Astrocyte (in vitro differentiated cells and primary cell): ENCODE results near the gene ZBTB16. TPM values are rescaled to one million over a fixed set of nuclear protein-coding genes. Genes with fewer than 3 reads are reported as not detected.

Source experiments
- DNase-seq: peaks from one replicate; pipeline ENCODE4 v3.0.0-alpha.2; 2010; ENCODE audit warnings: low read depth
- FAIRE-seq: peaks from 2 replicates; lab custom pipeline; 2011; peaks lifted over from hg19 to GRCh38; lab: Jason Lieb, UNC
- H2AFZ ChIP-seq: 2 replicates; pipeline ENCODE4 v1.6.0; 2012; ENCODE audit warnings: low read depth, low read length, inconsistent platforms
- H3K27ac ChIP-seq: 2 replicates; pipeline ENCODE4 v1.5.1; 2011; ENCODE audit warnings: low read depth, low read length, inconsistent platforms
- H3K27me3 ChIP-seq: 2 replicates; pipeline ENCODE4 v1.6.0; 2011; ENCODE audit warnings: low read length, inconsistent platforms; ENCODE audit not compliant: insufficient read depth
- H3K36me3 ChIP-seq: 2 replicates; pipeline ENCODE4 v1.5.1; 2011; ENCODE audit warnings: low read length, inconsistent platforms; ENCODE audit not compliant: insufficient read depth
- H3K4me1 ChIP-seq: 2 replicates; pipeline ENCODE4 v1.5.1; 2011; ENCODE audit warnings: low read length, inconsistent platforms; ENCODE audit not compliant: insufficient read depth
- H3K4me2 ChIP-seq: 2 replicates; pipeline ENCODE4 v1.6.0; 2012; ENCODE audit warnings: low read length, inconsistent platforms
- H3K4me3 ChIP-seq: 2 replicates; pipeline ENCODE4 v1.5.1; 2011; ENCODE audit warnings: low read depth, mild to moderate bottlenecking, low read length, inconsistent platforms; ENCODE audit not compliant: insufficient read depth
- H3K79me2 ChIP-seq: 2 replicates; pipeline ENCODE4 v1.6.0; 2012; ENCODE audit warnings: mild to moderate bottlenecking, low read length, inconsistent platforms; ENCODE audit not compliant: insufficient read depth
- H3K9ac ChIP-seq: 2 replicates; pipeline ENCODE4 v1.6.0; 2012; ENCODE audit warnings: mild to moderate bottlenecking, low read length, inconsistent platforms
- H3K9me3 ChIP-seq: 2 replicates; pipeline ENCODE4 v1.5.1; 2012; ENCODE audit warnings: low read depth, mild to moderate bottlenecking, low read length, inconsistent platforms; ENCODE audit not compliant: insufficient read depth
- H4K20me1 ChIP-seq: 2 replicates; pipeline ENCODE4 v1.6.0; 2012; ENCODE audit warnings: low read length, inconsistent platforms; ENCODE audit not compliant: insufficient read depth
- H3K27ac Mint-ChIP-seq: one replicate; pipeline ENCODE4 v1.8.0; 2021; ENCODE audit warnings: mild to moderate bottlenecking, mixed read lengths; ENCODE audit not compliant: unreplicated experiment
- H3K27me3 Mint-ChIP-seq: one replicate; pipeline ENCODE4 v1.8.0; 2021; ENCODE audit warnings: low read depth, mixed read lengths; ENCODE audit not compliant: unreplicated experiment
- H3K36me3 Mint-ChIP-seq: one replicate; pipeline ENCODE4 v1.8.0; 2021; ENCODE audit warnings: low read depth, mixed read lengths; ENCODE audit not compliant: unreplicated experiment
- H3K4me1 Mint-ChIP-seq: one replicate; pipeline ENCODE4 v1.8.0; 2021; ENCODE audit warnings: low read depth, mixed read lengths; ENCODE audit not compliant: unreplicated experiment
- H3K4me3 Mint-ChIP-seq: one replicate; pipeline ENCODE4 v1.8.0; 2021; ENCODE audit warnings: mild to moderate bottlenecking, moderate library complexity, mixed read lengths; ENCODE audit not compliant: unreplicated experiment
- H3K9me3 Mint-ChIP-seq: one replicate; pipeline ENCODE4 v1.8.0; 2021; ENCODE audit warnings: mild to moderate bottlenecking, mixed read lengths; ENCODE audit not compliant: unreplicated experiment
- EZH2 ChIP-seq: IDR thresholded peaks from 2 replicates; pipeline ENCODE4 v1.6.1; 2012; ENCODE audit warnings: mild to moderate bottlenecking, low read length, inconsistent platforms; ENCODE audit not compliant: insufficient read depth
- total RNA-seq: library from RNA; stranded (reverse); gene quantifications from 2 replicates; pipeline ENCODE4 v1.2.1, GENCODE V29; 2021
- TF ChIP-seq, protein P1 (sequence below): IDR thresholded peaks from 2 replicates; pipeline ENCODE4 v1.5.1; 2011; ENCODE audit warnings: low read depth, mild to moderate bottlenecking, inconsistent platforms, low read length, moderate library complexity; ENCODE audit not compliant: insufficient read depth

The ZBTB16 gene
- total RNA-seq, 1 donor from 2014 or later, result 0.50 TPM

DNA sequence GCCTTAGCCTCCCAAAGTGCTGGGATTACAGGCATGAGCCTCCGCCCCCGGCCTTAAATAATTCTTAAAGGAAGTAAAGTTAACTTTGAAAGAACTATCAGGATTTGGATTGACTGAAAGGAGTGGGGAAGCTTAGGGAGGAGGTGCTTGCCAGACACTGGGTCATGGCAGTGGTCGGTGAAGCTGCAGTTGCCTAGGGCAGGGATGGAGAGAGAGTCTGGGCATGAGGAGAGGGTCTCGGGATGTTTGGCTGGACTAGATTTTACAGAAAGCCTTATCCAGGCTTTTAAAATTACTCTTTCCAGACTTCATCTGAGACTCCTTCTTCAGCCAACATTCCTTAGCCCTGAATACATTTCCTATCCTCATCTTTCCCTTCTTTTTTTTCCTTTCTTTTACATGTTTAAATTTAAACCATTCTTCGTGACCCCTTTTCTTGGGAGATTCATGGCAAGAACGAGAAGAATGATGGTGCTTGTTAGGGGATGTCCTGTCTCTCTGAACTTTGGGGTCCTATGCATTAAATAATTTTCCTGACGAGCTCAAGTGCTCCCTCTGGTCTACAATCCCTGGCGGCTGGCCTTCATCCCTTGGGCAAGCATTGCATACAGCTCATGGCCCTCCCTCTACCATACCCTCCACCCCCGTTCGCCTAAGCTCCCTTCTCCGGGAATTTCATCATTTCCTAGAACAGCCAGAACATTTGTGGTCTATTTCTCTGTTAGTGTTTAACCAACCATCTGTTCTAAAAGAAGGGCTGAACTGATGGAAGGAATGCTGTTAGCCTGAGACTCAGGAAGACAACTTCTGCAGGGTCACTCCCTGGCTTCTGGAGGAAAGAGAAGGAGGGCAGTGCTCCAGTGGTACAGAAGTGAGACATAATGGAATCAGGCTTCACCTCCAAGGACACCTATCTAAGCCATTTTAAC is 236.4 kb downstream of the ZBTB16 start, which contains the start of gene NNMT:
Gene NNMT (plus strand): TSS at position 724 of the 929 bp plus-strand sequence. CDS start 158 bp downstream, at position 882.
- H2AFZ ChIP-seq, result no peak within 1 kb of the TSS
- FAIRE-seq (peak; percentile 62), DNase-seq (peak; percentile 98)
- peaks cover 3% of the 10 kb centered on the region for H4K20me1 ChIP-seq
- peak within 1 kb of the TSS; percentile 100 for H3K27ac Mint-ChIP-seq
- H3K27me3 Mint-ChIP-seq, result no peaks in the 10 kb centered on the region
- peak within 1 kb of the TSS; percentile 86 for H3K4me2 ChIP-seq
- H3K4me3 Mint-ChIP-seq, result peak within 1 kb of the TSS; percentile 93
- peaks cover 1% of the 10 kb centered on the region for H3K9me3 ChIP-seq
- peaks cover 49% of the 10 kb centered on the region for H3K4me1 ChIP-seq
- peaks cover 30% of the 10 kb centered on the region for H3K36me3 Mint-ChIP-seq
- H3K27ac ChIP-seq, result peak within 1 kb of the TSS; percentile 99
- H3K79me2 ChIP-seq, result peaks cover 45% of the 10 kb centered on the region
- H3K36me3 ChIP-seq, result peaks cover 11% of the 10 kb centered on the region
- H3K9ac ChIP-seq, result peak within 1 kb of the TSS; percentile 89
- peak within 1 kb of the TSS; percentile 67 for H3K4me3 ChIP-seq
- no peak for TF ChIP-seq EZH2
- TF ChIP-seq, protein P1, sequence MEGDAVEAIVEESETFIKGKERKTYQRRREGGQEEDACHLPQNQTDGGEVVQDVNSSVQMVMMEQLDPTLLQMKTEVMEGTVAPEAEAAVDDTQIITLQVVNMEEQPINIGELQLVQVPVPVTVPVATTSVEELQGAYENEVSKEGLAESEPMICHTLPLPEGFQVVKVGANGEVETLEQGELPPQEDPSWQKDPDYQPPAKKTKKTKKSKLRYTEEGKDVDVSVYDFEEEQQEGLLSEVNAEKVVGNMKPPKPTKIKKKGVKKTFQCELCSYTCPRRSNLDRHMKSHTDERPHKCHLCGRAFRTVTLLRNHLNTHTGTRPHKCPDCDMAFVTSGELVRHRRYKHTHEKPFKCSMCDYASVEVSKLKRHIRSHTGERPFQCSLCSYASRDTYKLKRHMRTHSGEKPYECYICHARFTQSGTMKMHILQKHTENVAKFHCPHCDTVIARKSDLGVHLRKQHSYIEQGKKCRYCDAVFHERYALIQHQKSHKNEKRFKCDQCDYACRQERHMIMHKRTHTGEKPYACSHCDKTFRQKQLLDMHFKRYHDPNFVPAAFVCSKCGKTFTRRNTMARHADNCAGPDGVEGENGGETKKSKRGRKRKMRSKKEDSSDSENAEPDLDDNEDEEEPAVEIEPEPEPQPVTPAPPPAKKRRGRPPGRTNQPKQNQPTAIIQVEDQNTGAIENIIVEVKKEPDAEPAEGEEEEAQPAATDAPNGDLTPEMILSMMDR, result no peak
- H3K4me1 Mint-ChIP-seq, result peaks cover 50% of the 10 kb centered on the region
- no peaks in the 10 kb centered on the region for H3K27me3 ChIP-seq
- peaks cover 12% of the 10 kb centered on the region for H3K9me3 Mint-ChIP-seq

DNA sequence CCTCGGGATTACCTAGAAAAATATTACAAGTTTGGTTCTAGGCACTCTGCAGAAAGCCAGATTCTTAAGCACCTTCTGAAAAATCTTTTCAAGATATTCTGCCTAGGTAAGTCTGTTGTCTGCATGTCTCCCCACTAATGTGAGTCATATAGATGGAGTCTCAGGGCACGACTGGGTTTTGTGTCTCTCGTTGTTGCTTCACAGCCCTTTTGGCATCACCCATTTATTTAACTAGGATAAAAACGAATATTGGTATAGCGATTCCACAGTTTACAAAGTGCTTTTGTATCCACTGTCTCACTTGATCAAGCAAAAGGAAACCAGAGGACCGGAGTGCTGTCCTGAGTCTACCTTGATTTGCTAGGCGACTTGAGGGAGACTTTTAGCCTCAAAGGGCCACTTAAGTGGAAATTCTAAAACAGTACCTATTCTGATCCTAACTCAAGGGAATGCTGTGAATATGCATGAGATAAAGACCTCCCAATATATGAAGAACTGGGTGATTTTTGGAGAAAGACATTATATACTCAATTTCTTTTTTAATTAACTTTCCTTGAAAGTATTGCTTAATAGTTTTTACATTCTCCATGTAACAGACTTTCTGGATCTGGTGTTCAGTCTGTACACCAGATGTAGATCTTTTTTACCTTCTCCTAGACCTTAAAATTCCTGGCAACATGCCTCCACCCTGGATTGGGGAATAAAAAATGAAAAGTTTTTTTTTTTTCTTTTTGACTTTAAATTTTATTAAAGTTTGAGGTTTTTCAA is 237.3 kb downstream of the ZBTB16 start:
- Mint-ChIP-seq H3K9me3 (peaks cover 19% of the 10 kb centered on the region), H3K27me3 (no peaks in the 10 kb centered on the region), H3K4me3 (peak overlapping the region; percentile 93), H3K4me1 (peaks cover 44% of the 10 kb centered on the region), H3K36me3 (peaks cover 38% of the 10 kb centered on the region), H3K27ac (peak overlapping the region; percentile 100)
- no peak for DNase-seq
- peak overlapping the region; percentile 89 for H3K9ac ChIP-seq
- H3K27me3 ChIP-seq, result no peaks in the 10 kb centered on the region
- H3K9me3 ChIP-seq, result peaks cover 6% of the 10 kb centered on the region
- peak overlapping the region; percentile 99 for H3K27ac ChIP-seq
- FAIRE-seq, result peak; percentile 26
- peaks cover 18% of the 10 kb centered on the region for H3K36me3 ChIP-seq
- peaks cover 53% of the 10 kb centered on the region for H3K79me2 ChIP-seq
- peaks cover 11% of the 10 kb centered on the region for H4K20me1 ChIP-seq
- TF ChIP-seq, protein P1, result no peak
- no peak for TF ChIP-seq EZH2
- H3K4me2 ChIP-seq, result peak overlapping the region; percentile 86
- peak overlapping the region; percentile 67 for H3K4me3 ChIP-seq
- peaks cover 40% of the 10 kb centered on the region for H3K4me1 ChIP-seq
- H2AFZ ChIP-seq, result no peak overlapping the region
